LNCaP clone FGC (cell line): ENCODE measurements around the gene INPP5K.
A peak's percentile ranks its signal among the peaks of the same experiment; 100 is the strongest.

ENCODE experiments used
- DNase-seq: peaks from one replicate; pipeline ENCODE4 v3.0.0-alpha.2; 2011; ENCODE audit warnings: low read depth
- H3K4me3 ChIP-seq: 2 replicates; pipeline ENCODE4 v1.5.1; 2011; ENCODE audit warnings: mild to moderate bottlenecking, low read depth, low read length, control low read depth
- TF ChIP-seq, protein P1 (sequence below): IDR thresholded peaks from 2 replicates; pipeline ENCODE4 v1.5.1; 2012; ENCODE audit warnings: mild to moderate bottlenecking; ENCODE audit not compliant: control insufficient read depth, insufficient read depth; ENCODE audit errors: extremely low read depth

Gene INPP5K

DNA sequence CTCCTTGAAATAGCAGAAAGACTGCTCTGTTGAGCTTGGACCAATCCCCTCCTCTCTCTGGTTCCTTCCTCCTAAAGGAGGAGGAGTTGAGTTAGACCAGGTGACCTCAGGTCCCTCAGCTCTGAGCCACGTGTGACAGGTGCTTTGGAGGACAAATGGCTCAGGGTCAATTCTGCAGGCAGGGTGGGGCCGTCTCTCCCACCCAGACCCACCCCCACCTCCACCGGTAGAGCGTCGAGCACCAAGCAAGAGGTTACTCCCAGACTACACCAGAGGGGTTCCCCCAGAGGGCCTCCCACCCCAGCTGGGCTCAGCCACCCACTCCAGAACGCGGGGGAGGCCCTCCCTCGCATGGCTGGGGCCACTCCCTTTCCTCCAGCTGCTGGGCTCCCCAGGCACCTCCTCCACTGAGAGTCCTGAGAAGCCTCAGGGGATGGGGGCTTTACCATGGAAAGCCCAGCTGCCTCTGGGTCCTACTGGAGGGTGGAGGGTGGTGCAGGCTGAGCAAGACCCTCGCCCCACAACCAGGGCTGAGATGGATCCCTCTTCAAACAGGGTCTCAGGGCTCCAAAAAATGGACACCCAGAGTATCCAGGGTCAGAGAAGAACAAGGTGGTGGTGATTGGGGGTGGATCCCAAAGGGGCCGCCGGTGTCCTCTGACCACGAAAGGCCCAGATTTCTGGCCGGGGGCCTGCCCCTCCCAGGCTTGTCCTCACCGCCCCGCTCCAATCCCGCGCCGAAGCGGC, 31.6 kb downstream of the INPP5K start:
- peak; percentile 75 for DNase-seq
- H3K4me3 ChIP-seq, result peak overlapping the region; percentile 59
- TF ChIP-seq, protein P1, sequence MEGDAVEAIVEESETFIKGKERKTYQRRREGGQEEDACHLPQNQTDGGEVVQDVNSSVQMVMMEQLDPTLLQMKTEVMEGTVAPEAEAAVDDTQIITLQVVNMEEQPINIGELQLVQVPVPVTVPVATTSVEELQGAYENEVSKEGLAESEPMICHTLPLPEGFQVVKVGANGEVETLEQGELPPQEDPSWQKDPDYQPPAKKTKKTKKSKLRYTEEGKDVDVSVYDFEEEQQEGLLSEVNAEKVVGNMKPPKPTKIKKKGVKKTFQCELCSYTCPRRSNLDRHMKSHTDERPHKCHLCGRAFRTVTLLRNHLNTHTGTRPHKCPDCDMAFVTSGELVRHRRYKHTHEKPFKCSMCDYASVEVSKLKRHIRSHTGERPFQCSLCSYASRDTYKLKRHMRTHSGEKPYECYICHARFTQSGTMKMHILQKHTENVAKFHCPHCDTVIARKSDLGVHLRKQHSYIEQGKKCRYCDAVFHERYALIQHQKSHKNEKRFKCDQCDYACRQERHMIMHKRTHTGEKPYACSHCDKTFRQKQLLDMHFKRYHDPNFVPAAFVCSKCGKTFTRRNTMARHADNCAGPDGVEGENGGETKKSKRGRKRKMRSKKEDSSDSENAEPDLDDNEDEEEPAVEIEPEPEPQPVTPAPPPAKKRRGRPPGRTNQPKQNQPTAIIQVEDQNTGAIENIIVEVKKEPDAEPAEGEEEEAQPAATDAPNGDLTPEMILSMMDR, result no peak

DNA sequence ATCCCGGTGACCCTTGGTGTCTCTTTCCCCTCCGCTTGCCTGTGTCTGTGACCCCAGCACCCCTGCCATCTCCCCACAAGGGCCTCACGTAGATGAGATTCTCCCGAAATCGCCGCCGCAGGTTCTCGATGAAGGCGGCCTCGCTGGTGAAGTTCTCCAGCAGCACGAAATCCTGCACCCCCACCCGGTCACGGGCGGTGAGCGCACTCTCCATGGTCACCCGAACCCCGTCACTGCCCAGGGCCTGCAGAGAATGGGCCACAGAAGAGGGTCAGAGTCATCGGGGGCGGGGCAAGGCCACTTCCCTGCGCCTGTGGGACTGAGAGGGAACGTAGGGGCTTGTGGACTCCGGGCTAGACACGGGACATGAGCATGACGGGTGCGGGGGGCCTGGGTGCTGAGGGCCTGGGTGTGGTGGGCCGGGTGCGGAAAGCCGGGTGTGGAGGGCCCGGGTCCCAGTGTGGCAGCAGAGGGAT, 32.3 kb downstream of the INPP5K start:
- DNase-seq, result no peak
- TF ChIP-seq, protein P1, result no peak
- H3K4me3 ChIP-seq, result peak overlapping the region; percentile 10; the same call in 1 of the 2 replicates

DNA sequence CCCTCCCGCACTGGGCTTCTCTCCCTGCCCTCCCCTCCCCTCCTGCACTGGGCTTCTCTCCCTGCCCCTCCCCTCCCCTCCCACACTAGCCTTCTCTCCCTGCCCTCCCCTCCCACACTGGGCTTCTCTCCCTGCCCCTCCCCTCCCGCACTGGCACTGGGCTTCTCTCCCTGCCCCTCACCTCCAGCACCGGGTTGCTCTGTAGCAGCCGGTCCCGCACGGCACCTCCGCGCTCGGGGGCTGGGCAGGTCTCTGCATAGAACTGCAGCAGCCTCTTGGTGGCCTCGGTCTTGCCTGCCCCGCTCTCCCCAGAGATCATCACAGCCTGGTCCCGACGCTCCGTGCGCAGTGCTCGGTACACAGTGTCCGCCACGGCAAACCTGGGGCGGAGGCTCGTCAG, 33.7 kb downstream of the INPP5K start:
- DNase-seq, result no peak
- H3K4me3 ChIP-seq, result no peak overlapping the region
- TF ChIP-seq, protein P1, result no peak

DNA sequence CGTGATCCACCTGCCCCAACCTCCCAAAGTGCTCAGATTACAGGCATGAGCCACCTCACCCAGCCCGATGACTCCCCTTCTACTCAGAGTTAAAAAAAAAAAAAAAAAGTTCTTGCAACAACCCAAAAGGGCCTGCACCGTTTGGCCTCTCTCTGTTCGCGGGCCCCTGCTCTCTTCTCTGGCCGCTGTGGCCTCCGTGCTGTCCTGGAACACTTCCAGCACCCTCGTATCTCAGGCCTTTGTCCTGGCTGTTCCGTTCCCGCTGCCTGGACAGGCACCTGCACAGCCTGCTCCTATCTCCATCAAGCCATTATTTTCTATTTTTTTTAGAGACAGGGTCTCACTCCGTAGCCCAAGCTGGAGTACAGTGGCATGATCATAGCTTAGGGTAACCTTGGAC, 34.7 kb downstream of the INPP5K start:
- no peak overlapping the region for H3K4me3 ChIP-seq
- TF ChIP-seq, protein P1, result no peak
- DNase-seq, result no peak

DNA sequence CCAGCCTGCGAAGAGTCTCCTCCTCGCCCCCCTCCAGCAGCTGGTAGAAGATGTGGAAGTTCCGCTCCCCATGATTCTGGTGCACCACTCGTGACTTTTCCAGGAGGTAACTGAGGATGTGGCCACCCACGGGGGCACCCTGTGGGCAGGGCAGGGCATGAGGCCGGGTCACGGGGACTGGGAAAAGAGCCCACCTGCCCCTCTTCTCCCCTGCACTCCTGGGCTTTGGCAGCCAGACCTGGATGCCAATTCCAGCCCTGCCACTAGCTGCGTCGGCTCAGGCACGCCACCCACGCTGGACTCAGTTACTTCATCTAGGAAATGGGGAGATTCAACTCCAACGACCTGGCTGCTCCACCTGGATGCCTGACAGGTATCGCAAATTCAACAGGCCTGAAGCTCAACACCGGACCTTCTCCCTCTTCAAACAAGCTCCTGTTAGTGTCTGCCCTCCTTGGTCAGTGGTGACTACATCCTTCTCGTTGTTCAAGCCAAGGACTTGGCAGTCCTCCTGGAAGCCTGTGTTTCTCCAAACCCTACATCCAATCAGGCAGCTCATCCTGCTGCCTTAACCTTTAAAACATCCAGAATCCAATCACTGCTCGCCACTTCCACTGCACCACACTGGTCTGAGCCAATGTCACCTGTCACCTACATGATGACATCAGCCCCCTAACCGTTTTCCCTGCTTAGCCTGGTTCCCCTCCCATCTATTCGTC, 35.5 kb downstream of the INPP5K start:
- peak; percentile 99 for DNase-seq
- TF ChIP-seq, protein P1, result no peak
- H3K4me3 ChIP-seq, result peak overlapping the region; percentile 14; the same call in 1 of the 2 replicates

DNA sequence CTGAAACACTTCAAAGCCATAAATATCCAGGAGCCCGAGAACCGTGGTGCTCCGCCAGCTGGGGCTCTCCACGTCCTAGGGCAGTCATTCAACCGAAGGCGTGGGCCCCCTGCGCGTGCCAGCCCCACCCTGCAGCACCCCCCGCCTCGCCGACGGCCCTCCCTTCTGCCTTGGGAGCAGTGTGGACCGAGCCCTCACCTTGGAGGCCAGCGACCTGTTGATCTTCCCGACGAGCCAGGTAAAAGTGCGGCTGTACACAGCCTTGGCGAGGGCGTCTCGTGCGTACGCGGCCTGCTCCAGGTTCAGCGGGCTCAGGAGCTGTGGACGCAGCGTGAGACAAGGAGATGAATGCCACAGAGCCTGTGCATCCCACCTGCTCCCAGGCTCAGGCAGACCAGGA, 38.0 kb downstream of the INPP5K start:
- TF ChIP-seq, protein P1, result no peak
- H3K4me3 ChIP-seq, result no peak overlapping the region
- DNase-seq, result no peak
